Measurements from ENCODE around the gene LDLRAD1. TPM values are rescaled to one million over a fixed set of nuclear protein-coding genes. Genes with fewer than 3 reads are reported as not detected.
A peak's percentile ranks its signal among the peaks of the same experiment; 100 is the strongest.

The LDLRAD1 gene
- total and polyA plus RNA-seq, 2 of the 13 experiments (the other 11 are each of a cell fraction or from before 2014, with no cell fraction given): 2.5 to 14.0 TPM

DNA sequence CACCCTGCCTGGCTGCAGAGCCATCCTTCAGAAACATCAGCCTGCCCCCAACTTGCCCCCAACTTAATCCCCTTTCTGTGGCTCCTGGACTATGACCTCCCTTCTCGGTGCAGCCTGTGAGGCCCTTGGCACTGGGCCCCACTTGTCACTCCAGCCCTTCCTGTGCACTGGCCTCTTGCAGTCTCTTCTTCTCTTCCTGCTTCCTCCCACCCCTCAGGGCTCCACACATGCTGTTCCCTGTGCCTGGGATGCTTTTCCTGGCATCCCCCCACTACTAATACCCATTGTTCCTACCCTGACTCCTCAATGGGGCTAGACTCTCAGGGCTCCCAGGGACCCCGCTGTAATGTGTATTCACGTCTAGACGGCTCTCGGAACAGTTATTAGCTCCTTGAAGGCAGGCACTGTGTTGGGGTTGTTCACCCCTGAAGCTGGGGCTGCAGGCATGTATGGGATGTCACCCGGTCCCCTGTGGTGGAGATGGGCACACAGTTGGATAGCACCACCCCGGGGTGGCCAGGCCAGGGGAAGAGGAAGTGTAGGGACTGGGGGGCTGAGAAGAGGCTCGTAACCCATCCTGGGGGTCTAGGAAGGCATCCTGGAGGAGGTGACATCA, 4.5 kb downstream of the LDLRAD1 start (continued):
- TF ChIP-seq, protein P1, sequence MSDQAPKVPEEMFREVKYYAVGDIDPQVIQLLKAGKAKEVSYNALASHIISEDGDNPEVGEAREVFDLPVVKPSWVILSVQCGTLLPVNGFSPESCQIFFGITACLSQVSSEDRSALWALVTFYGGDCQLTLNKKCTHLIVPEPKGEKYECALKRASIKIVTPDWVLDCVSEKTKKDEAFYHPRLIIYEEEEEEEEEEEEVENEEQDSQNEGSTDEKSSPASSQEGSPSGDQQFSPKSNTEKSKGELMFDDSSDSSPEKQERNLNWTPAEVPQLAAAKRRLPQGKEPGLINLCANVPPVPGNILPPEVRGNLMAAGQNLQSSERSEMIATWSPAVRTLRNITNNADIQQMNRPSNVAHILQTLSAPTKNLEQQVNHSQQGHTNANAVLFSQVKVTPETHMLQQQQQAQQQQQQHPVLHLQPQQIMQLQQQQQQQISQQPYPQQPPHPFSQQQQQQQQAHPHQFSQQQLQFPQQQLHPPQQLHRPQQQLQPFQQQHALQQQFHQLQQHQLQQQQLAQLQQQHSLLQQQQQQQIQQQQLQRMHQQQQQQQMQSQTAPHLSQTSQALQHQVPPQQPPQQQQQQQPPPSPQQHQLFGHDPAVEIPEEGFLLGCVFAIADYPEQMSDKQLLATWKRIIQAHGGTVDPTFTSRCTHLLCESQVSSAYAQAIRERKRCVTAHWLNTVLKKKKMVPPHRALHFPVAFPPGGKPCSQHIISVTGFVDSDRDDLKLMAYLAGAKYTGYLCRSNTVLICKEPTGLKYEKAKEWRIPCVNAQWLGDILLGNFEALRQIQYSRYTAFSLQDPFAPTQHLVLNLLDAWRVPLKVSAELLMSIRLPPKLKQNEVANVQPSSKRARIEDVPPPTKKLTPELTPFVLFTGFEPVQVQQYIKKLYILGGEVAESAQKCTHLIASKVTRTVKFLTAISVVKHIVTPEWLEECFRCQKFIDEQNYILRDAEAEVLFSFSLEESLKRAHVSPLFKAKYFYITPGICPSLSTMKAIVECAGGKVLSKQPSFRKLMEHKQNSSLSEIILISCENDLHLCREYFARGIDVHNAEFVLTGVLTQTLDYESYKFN (CRISPR knock-in tag; conservative IDR thresholded peaks at IDR 0.05): peak; percentile 74
- TF ChIP-seq KDM1A (CRISPR knock-in tag; IDR thresholded peaks at IDR 0.05) (peak; percentile 95), RXRB (CRISPR knock-in tag; IDR thresholded peaks at IDR 0.05; ENCODE audit: borderline replicate concordance) (peak; percentile 29; the same call in 1 of the 2 replicates), MLLT10 (CRISPR knock-in tag; IDR thresholded peaks at IDR 0.05) (no peak), ZNF333 (CRISPR knock-in tag; IDR thresholded peaks at IDR 0.05; ENCODE audit: borderline replicate concordance) (no peak), ZBTB44 (CRISPR knock-in tag; IDR thresholded peaks at IDR 0.05) (no peak), ZFP36L1 (CRISPR knock-in tag; IDR thresholded peaks at IDR 0.05) (no peak), TCF7 (IDR thresholded peaks at IDR 0.05; ENCODE audit: low read depth) (no peak), ZFP82 (CRISPR knock-in tag; IDR thresholded peaks at IDR 0.05; ENCODE audit: borderline replicate concordance) (no peak), SRF (IDR thresholded peaks at IDR 0.05; ENCODE audit: low read depth, low read length) (no peak), DPF2 (CRISPR knock-in tag; IDR thresholded peaks at IDR 0.05; ENCODE audit: borderline replicate concordance, low read depth) (peak; percentile 9; the same call in 1 of the 2 replicates), ARID3A (IDR thresholded peaks at IDR 0.05; ENCODE audit: low read depth, low read length) (no peak), ZMYM3 (CRISPR knock-in tag; IDR thresholded peaks at IDR 0.05) (peak; percentile 98), ZSCAN9 (CRISPR knock-in tag; IDR thresholded peaks at IDR 0.05; ENCODE audit: borderline replicate concordance) (no peak), RXRA (CRISPR knock-in tag; IDR thresholded peaks at IDR 0.05) (peak; percentile 29; the same call in 1 of the 2 replicates), ZBTB1 (CRISPR knock-in tag; IDR thresholded peaks at IDR 0.05; ENCODE audit: borderline replicate concordance) (no peak), ZNF724P (CRISPR knock-in tag; IDR thresholded peaks at IDR 0.05; ENCODE audit: borderline replicate concordance) (no peak), MTF1 (CRISPR knock-in tag; IDR thresholded peaks at IDR 0.05) (no peak), ZNF543 (CRISPR knock-in tag; IDR thresholded peaks at IDR 0.05) (no peak)
- TF ChIP-seq, protein P2, sequence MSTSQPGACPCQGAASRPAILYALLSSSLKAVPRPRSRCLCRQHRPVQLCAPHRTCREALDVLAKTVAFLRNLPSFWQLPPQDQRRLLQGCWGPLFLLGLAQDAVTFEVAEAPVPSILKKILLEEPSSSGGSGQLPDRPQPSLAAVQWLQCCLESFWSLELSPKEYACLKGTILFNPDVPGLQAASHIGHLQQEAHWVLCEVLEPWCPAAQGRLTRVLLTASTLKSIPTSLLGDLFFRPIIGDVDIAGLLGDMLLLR (CRISPR knock-in tag; IDR thresholded peaks at IDR 0.05): no peak
- TF ChIP-seq, protein P3, sequence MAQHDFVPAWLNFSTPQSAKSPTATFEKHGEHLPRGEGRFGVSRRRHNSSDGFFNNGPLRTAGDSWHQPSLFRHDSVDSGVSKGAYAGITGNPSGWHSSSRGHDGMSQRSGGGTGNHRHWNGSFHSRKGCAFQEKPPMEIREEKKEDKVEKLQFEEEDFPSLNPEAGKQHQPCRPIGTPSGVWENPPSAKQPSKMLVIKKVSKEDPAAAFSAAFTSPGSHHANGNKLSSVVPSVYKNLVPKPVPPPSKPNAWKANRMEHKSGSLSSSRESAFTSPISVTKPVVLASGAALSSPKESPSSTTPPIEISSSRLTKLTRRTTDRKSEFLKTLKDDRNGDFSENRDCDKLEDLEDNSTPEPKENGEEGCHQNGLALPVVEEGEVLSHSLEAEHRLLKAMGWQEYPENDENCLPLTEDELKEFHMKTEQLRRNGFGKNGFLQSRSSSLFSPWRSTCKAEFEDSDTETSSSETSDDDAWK (CRISPR knock-in tag; IDR thresholded peaks at IDR 0.05): no peak
- TF ChIP-seq, protein P4, sequence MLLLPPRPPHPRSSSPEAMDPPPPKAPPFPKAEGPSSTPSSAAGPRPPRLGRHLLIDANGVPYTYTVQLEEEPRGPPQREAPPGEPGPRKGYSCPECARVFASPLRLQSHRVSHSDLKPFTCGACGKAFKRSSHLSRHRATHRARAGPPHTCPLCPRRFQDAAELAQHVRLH (CRISPR knock-in tag; IDR thresholded peaks at IDR 0.05; ENCODE audit: borderline replicate concordance, low read depth): peak; percentile 41; the same call in 1 of the 2 replicates

All from HepG2 (cell line).